ENCODE measurements around the gene ARID5A.

- TF ChIP-seq CREM (IDR thresholded peaks at IDR 0.05; ENCODE audit: low read depth) (no peak), CREB1 (IDR thresholded peaks at IDR 0.05; ENCODE audit: low read depth) (no peak), ZNF207 (IDR thresholded peaks at IDR 0.05; ENCODE audit: borderline replicate concordance) (no peak), EP300 (IDR thresholded peaks at IDR 0.05; ENCODE audit: borderline replicate concordance in 1 of 2, control insufficient read depth in 1 of 2, low read depth in 2 of 2, low read length in 2 of 2) (no peak), CTCF (IDR thresholded peaks at IDR 0.05 in 2 of 3, conservative IDR thresholded peaks at IDR 0.05 in 1 of 3; ENCODE audit: control insufficient read depth in 2 of 3, extremely low read depth in 1 of 3, insufficient read depth in 1 of 3, low read depth in 3 of 3, low read length in 3 of 3) (no peak), EGR1 (IDR thresholded peaks at IDR 0.05; ENCODE audit: borderline replicate concordance in 1 of 2, low read depth in 2 of 2, low read length in 2 of 2) (no peak), USF1 (IDR thresholded peaks at IDR 0.05; ENCODE audit: borderline replicate concordance, extremely low read length, insufficient read depth, low read depth, low read length) (no peak), RFX5 (IDR thresholded peaks at IDR 0.05; ENCODE audit: low read depth, low read length) (no peak), USF2 (IDR thresholded peaks at IDR 0.05; ENCODE audit: borderline replicate concordance, low read depth, low read length) (no peak), REST (IDR thresholded peaks at IDR 0.05; ENCODE audit: low read depth, low read length) (no peak), SMAD1 (IDR thresholded peaks at IDR 0.05; ENCODE audit: low read depth, partially characterized antibody) (no peak), NFIC (IDR thresholded peaks at IDR 0.05; ENCODE audit: low read depth, low read length) (no peak), ATF2 (IDR thresholded peaks at IDR 0.05; ENCODE audit: low read length) (no peak), POLR2AphosphoS5 (IDR thresholded peaks at IDR 0.05; ENCODE audit: low read length) (no peak)
Observed at GRCh38 chr2:96502891-96503636, 33.5 kb upstream of the ARID5A start.

Measured in GM12878 (cell line).